Epithelial cell of esophagus (primary cell): ENCODE measurements around the gene NENF.
A peak's percentile ranks its signal among the peaks of the same experiment; 100 is the strongest.

Experiments used
- DNase-seq: peaks from one replicate; pipeline ENCODE4 v3.0.0; 2010; ENCODE audit warnings: low read depth
- H3K4me3 ChIP-seq: 2 replicates; pipeline ENCODE4 v1.5.1; 2011; ENCODE audit warnings: mild to moderate bottlenecking, low read length, control low read depth
- CTCF ChIP-seq: IDR thresholded peaks from 2 replicates; pipeline ENCODE4 v1.5.1; 2011; ENCODE audit warnings: low read depth, mild to moderate bottlenecking, low read length, control low read depth, inconsistent platforms; ENCODE audit not compliant: insufficient read depth; ENCODE audit errors: missing control alignments

The NENF gene

GRCh38 chr1:212415107-212415841, 17.4 kb upstream of the NENF start:
- no peak for DNase-seq
- no peak for TF ChIP-seq CTCF
- H3K4me3 ChIP-seq: peak overlapping the region; percentile 76

DNA sequence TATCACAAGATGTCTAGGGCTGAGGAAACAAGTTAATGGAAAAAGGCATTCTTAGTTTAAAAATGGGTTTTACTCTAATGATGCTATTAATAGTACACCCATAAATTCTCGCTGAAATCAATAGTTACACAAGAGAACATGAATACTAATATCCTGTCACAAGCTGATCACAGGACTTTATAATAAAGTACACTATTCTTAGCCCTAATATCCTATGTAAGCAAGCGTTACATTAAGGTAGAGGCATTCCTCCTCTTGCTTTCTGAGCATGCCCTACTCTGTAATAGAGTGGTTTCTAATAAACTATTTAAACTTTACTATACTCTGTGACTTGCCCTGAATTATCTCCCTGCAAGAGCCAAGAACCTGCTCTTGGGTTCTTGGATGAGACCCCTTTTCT, 11.6 kb upstream of the NENF start:
- no peak for TF ChIP-seq CTCF
- H3K4me3 ChIP-seq: no peak overlapping the region
- DNase-seq: no peak

DNA sequence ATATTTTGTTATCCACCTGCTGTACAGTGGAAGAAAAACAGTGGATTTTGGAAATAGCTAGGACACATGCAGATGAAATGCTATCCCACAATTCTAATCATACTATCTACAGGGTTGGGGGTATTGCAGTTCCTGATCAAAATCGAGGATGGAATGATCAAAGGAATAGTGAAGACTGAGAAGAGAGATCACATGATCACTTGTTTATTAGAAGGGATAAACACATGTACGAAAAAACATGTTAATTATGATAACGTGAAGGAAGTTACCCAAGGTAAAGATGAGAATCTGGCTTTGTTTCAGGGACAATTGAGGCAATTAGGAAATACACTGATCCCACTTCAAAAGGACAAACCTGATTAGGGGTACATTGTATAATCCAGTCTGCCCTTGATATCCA, 8.8 kb upstream of the NENF start:
- no peak overlapping the region for H3K4me3 ChIP-seq
- DNase-seq: no peak
- TF ChIP-seq CTCF: no peak

- H3K4me3 ChIP-seq: no peak overlapping the region
- no peak for DNase-seq
- TF ChIP-seq CTCF: no peak
These were observed 4.2 kb upstream of the NENF start for GRCh38 chr1:212428496-212428895.

DNA sequence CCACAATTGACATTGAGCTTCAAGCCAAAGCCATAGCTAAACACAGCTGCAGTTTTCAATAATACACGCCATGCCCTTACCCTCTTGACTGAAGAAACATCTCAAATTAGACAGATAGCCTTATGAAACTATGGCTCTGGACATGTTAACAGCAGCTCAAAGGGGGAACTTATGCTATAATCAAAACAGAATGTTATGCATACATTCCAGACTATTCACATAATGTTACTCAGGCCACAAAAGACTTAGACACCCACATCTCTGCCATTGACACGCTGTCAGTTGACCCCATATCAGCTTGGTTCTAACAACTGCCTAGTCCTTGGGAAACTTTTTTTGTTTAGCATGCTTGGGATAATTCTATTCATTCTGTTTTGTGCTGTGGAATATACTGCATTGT, 2.3 kb upstream of the NENF start:
- H3K4me3 ChIP-seq: no peak overlapping the region
- DNase-seq: no peak
- TF ChIP-seq CTCF: no peak

DNA sequence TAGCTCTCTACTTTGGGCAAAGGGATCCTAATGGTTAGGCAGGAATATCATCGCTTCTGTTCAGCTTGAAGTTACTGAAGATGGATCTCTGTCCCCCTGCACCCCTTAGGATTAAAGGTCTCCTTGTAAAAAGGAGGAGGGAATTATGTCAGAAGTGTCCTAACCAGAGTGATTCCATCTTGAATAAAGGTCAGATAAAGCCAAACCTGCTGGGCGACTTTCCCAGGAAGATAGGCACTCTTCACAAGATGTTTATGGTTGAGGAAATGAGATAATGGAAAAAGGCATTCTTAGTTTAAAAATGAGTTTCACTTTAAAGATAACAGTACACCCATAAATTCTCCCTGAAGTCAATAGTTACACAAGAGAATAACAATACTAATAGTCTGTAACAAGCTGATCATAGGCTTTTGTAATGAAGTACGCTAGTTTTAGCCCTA, 1.7 kb upstream of the NENF start:
- DNase-seq: no peak

More for the DNA sequence above, 1.7 kb upstream of the NENF start:
- TF ChIP-seq CTCF: no peak
- no peak overlapping the region for H3K4me3 ChIP-seq
